ENCODE data around the gene PPP1R36. TPM values are rescaled to one million over a fixed set of nuclear protein-coding genes. Genes with fewer than 3 reads are reported as not detected.

PPP1R36 gene
- total and polyA plus RNA-seq, 2 of the 8 experiments (the other 6 are each of a cell fraction or from before 2014, with no cell fraction given), result 0.39 to 0.93 TPM

DNA sequence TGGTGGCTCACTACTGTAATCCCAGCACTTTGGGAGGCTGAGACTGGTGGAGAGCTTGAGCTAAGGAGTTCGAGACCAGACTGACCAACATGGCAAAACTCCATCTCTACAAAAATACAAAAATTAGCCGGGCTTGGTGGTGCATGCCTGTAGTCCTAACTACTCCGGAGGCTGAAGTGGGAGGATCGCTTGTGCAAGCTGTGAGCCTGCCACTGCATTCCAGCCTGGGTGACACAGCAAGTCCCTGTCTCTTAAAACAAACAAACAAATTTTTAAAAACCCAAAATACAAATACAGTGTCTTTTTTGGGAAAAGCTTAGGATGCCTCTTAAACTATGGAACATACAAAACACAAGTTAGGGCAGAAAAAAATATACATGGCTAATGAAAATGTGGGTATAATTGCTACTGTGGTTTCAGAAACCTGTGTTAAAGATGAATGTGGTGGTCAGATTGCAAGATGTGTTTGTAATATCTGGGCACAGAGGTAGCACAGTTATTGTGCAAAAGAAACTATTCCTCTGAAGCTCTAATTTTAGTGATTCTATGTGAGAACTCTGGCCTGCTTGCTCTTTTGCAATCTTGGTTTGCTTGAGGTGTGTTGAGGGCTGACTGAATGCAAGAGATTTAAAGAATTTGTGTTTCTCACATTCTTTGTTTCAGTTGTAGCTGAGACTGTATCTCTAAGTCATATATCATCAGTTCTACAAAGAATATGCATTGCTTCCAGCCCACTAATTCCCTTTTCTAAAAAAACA lies 13.1 kb upstream of the PPP1R36 start (continued):
- TF ChIP-seq, protein P1, sequence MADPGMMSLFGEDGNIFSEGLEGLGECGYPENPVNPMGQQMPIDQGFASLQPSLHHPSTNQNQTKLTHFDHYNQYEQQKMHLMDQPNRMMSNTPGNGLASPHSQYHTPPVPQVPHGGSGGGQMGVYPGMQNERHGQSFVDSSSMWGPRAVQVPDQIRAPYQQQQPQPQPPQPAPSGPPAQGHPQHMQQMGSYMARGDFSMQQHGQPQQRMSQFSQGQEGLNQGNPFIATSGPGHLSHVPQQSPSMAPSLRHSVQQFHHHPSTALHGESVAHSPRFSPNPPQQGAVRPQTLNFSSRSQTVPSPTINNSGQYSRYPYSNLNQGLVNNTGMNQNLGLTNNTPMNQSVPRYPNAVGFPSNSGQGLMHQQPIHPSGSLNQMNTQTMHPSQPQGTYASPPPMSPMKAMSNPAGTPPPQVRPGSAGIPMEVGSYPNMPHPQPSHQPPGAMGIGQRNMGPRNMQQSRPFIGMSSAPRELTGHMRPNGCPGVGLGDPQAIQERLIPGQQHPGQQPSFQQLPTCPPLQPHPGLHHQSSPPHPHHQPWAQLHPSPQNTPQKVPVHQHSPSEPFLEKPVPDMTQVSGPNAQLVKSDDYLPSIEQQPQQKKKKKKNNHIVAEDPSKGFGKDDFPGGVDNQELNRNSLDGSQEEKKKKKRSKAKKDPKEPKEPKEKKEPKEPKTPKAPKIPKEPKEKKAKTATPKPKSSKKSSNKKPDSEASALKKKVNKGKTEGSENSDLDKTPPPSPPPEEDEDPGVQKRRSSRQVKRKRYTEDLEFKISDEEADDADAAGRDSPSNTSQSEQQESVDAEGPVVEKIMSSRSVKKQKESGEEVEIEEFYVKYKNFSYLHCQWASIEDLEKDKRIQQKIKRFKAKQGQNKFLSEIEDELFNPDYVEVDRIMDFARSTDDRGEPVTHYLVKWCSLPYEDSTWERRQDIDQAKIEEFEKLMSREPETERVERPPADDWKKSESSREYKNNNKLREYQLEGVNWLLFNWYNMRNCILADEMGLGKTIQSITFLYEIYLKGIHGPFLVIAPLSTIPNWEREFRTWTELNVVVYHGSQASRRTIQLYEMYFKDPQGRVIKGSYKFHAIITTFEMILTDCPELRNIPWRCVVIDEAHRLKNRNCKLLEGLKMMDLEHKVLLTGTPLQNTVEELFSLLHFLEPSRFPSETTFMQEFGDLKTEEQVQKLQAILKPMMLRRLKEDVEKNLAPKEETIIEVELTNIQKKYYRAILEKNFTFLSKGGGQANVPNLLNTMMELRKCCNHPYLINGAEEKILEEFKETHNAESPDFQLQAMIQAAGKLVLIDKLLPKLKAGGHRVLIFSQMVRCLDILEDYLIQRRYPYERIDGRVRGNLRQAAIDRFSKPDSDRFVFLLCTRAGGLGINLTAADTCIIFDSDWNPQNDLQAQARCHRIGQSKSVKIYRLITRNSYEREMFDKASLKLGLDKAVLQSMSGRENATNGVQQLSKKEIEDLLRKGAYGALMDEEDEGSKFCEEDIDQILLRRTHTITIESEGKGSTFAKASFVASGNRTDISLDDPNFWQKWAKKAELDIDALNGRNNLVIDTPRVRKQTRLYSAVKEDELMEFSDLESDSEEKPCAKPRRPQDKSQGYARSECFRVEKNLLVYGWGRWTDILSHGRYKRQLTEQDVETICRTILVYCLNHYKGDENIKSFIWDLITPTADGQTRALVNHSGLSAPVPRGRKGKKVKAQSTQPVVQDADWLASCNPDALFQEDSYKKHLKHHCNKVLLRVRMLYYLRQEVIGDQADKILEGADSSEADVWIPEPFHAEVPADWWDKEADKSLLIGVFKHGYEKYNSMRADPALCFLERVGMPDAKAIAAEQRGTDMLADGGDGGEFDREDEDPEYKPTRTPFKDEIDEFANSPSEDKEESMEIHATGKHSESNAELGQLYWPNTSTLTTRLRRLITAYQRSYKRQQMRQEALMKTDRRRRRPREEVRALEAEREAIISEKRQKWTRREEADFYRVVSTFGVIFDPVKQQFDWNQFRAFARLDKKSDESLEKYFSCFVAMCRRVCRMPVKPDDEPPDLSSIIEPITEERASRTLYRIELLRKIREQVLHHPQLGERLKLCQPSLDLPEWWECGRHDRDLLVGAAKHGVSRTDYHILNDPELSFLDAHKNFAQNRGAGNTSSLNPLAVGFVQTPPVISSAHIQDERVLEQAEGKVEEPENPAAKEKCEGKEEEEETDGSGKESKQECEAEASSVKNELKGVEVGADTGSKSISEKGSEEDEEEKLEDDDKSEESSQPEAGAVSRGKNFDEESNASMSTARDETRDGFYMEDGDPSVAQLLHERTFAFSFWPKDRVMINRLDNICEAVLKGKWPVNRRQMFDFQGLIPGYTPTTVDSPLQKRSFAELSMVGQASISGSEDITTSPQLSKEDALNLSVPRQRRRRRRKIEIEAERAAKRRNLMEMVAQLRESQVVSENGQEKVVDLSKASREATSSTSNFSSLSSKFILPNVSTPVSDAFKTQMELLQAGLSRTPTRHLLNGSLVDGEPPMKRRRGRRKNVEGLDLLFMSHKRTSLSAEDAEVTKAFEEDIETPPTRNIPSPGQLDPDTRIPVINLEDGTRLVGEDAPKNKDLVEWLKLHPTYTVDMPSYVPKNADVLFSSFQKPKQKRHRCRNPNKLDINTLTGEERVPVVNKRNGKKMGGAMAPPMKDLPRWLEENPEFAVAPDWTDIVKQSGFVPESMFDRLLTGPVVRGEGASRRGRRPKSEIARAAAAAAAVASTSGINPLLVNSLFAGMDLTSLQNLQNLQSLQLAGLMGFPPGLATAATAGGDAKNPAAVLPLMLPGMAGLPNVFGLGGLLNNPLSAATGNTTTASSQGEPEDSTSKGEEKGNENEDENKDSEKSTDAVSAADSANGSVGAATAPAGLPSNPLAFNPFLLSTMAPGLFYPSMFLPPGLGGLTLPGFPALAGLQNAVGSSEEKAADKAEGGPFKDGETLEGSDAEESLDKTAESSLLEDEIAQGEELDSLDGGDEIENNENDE (IDR thresholded peaks at IDR 0.05; ENCODE audit: insufficient replicate concordance, low read length), result no peak
- TF ChIP-seq SAP30 (IDR thresholded peaks at IDR 0.05; ENCODE audit: insufficient read depth, insufficient replicate concordance, low read length), result no peak
- no peak for TF ChIP-seq EP300 (IDR thresholded peaks at IDR 0.05; ENCODE audit: borderline replicate concordance in 1 of 2, low read depth in 2 of 2, low read length in 2 of 2)
- no peak for TF ChIP-seq RAD21 (IDR thresholded peaks at IDR 0.05 in 1 of 2, conservative IDR thresholded peaks at IDR 0.05 in 1 of 2; ENCODE audit: low read depth in 2 of 2, low read length in 2 of 2)
- TF ChIP-seq, protein P2, sequence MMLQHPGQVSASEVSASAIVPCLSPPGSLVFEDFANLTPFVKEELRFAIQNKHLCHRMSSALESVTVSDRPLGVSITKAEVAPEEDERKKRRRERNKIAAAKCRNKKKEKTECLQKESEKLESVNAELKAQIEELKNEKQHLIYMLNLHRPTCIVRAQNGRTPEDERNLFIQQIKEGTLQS (IDR thresholded peaks at IDR 0.05; ENCODE audit: insufficient read depth, low read depth, low read length), result no peak
- TF ChIP-seq CTBP2 (IDR thresholded peaks at IDR 0.05; ENCODE audit: borderline replicate concordance, insufficient read depth, insufficient read length, low read length), result no peak
- no peak for TF ChIP-seq ZNF274 (IDR thresholded peaks at IDR 0.05; ENCODE audit: borderline replicate concordance, extremely low read depth, low read length)
